T-helper 1 cell (primary cell): ENCODE measurements around the gene KCNQ5.
"Not testable (repeated sequence)": the region's sequence is repeated elsewhere in the genome, so short reads cannot be mapped to it uniquely, and the experiment has no call there.

Source experiments
- DNase-seq, 5 donors: peaks; one replicate each; pipeline ENCODE4 v3.0.0-alpha.2; 2012 to 2020

Gene KCNQ5

GRCh38 chr6:73216859-73217258 lies 595.0 kb downstream of the KCNQ5 start:
- DNase-seq = no peak

- DNase-seq = no peak
These were observed 603.5 kb downstream of the KCNQ5 start, which contains the start of gene KHDC1L for GRCh38 chr6:73225396-73225795. Gene KHDC1L (minus strand): TSS chr6:73225496. CDS start chr6:73225408, 88 bp downstream.

- DNase-seq = no peak
These were observed 605.9 kb downstream of the KCNQ5 start for GRCh38 chr6:73227606-73228255.

GRCh38 chr6:73231986-73232391 lies 610.1 kb downstream of the KCNQ5 start:
- no peak for DNase-seq

- no peak for DNase-seq
These were observed 611.2 kb downstream of the KCNQ5 start for GRCh38 chr6:73233048-73233447.

GRCh38 chr6:73233971-73234370 lies 612.1 kb downstream of the KCNQ5 start:
- DNase-seq = not testable (repeated sequence)

GRCh38 chr6:73234733-73235132 lies 612.9 kb downstream of the KCNQ5 start:
- DNase-seq = no peak

- DNase-seq = no peak
These were observed 614.4 kb downstream of the KCNQ5 start for GRCh38 chr6:73236144-73236750.

GRCh38 chr6:73240730-73241129 lies 618.9 kb downstream of the KCNQ5 start:
- DNase-seq = no peak

- DNase-seq = no peak
These were observed 620.1 kb downstream of the KCNQ5 start for GRCh38 chr6:73242001-73242400.
